ENCODE measurements around the gene WDR49.

DNA sequence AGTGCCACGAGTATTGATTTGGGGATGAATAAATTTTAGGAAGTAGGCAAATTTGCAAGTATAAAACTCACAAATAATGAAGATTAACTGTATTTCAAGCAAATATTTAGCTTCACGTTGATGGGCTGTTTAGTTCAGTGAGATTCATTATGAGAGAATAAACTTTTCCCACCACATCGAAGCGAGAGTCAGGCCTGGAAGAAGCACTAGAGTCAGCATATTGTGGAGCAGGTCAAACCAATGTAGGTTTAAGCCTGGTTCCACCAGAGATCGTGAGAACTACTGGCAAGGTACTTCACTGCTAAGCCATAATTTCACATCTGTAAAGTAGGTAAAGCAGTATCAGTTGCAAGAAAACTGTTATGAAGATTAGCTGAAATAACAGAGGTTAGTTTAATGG is 22.3 kb downstream of the WDR49 start:
- no peak for TF ChIP-seq CTCF (IDR thresholded peaks at IDR 0.05)
- TF ChIP-seq POLR2A (IDR thresholded peaks at IDR 0.05) = no peak
- TF ChIP-seq POLR2AphosphoS5 (IDR thresholded peaks at IDR 0.05) = no peak
